IMR-90 (cell line): ENCODE results near the gene SYP. TPM values are rescaled to one million over a fixed set of nuclear protein-coding genes. Genes with fewer than 3 reads are reported as not detected.

ENCODE experiments used
- ATAC-seq: fragments of 200-7000 bp; cut with Tn5 transposase; 2 replicates; pipeline ENCODE4 v1.9.1; 2020; ENCODE audit warnings: low read depth, mild to moderate bottlenecking, moderate library complexity
- BruUV-seq: library from RNA; stranded (reverse); fragments of 400-500 nt; replicated peaks from 2 replicates; lab custom pipeline; 2021; lab: Mats Ljungman, UMichigan
- CTCF ChIA-PET: fragments of 300-600 bp; formaldehyde crosslinking; extraction: SDS; loops from one replicate; lab custom pipeline; 2021; ENCODE audit warnings: antibody characterized with exemption; lab: Yijun Ruan, JAX
- POLR2A ChIA-PET: fragments of 300-600 bp; sonication (Branson Sonifier 250); formaldehyde crosslinking; loops from one replicate; lab custom pipeline; 2022; ENCODE audit warnings: antibody characterized with exemption; ENCODE audit not compliant: unreplicated experiment; lab: Charles Lee
- DNase-seq: peaks from one replicate; pipeline ENCODE4 v3.0.0; 2013
- H2AFZ ChIP-seq: replicated peaks from 2 replicates; pipeline ENCODE3; 2013; ENCODE audit warnings: low read length, mild to moderate bottlenecking; ENCODE audit not compliant: poor library complexity
- H2AK5ac ChIP-seq: 2 replicates; pipeline ENCODE4 v1.6.1; 2013; ENCODE audit warnings: low read depth, low read length, inconsistent platforms
- H2AK9ac ChIP-seq: replicated peaks from 2 replicates; pipeline ENCODE3; 2013; ENCODE audit warnings: mild to moderate bottlenecking, low read depth, low read length, moderate library complexity; ENCODE audit not compliant: poor library complexity
- H2BK120ac ChIP-seq: 2 replicates; pipeline ENCODE4 v1.6.1; 2013; ENCODE audit warnings: low read depth, low read length, inconsistent platforms
- H2BK15ac ChIP-seq: 3 replicates; pipeline ENCODE4 v1.6.1; 2013; ENCODE audit warnings: low read depth, low read length, inconsistent platforms
- H2BK20ac ChIP-seq: 2 replicates; pipeline ENCODE4 v1.6.1; 2013; ENCODE audit warnings: low read depth, mild to moderate bottlenecking, inconsistent platforms, low read length, moderate library complexity
- H2BK5ac ChIP-seq: 2 replicates; pipeline ENCODE4 v1.6.1; 2013; ENCODE audit warnings: mild to moderate bottlenecking, low read depth, low read length, inconsistent platforms; ENCODE audit not compliant: poor library complexity, severe bottlenecking
- H3K14ac ChIP-seq: replicated peaks from 2 replicates; pipeline ENCODE4 v1.6.1; 2013; ENCODE audit warnings: low read depth, low read length, inconsistent platforms
- H3K18ac ChIP-seq: 2 replicates; pipeline ENCODE4 v1.6.1; 2013; ENCODE audit warnings: low read depth, low read length, control low read depth
- H3K23ac ChIP-seq: 2 replicates; pipeline ENCODE4 v1.6.1; 2013; ENCODE audit warnings: low read depth, low read length, inconsistent platforms
- H3K27ac ChIP-seq: 2 replicates; pipeline ENCODE4 v1.5.1; 2013; ENCODE audit warnings: mild to moderate bottlenecking, control low read depth, low read length; ENCODE audit not compliant: insufficient read depth
- H3K27me3 ChIP-seq: 2 replicates; pipeline ENCODE4 v1.6.1; 2013; ENCODE audit warnings: low read length; ENCODE audit not compliant: control insufficient read depth, insufficient read depth
- H3K36me3 ChIP-seq: 2 replicates; pipeline ENCODE4 v1.6.1; 2013; ENCODE audit warnings: low read length, mixed read lengths; ENCODE audit not compliant: control insufficient read depth, insufficient read depth
- H3K4ac ChIP-seq: 2 replicates; pipeline ENCODE4 v1.6.1; 2013; ENCODE audit warnings: low read depth, low read length, inconsistent platforms
- H3K4me1 ChIP-seq: 2 replicates; pipeline ENCODE4 v1.6.1; 2013; ENCODE audit warnings: low read length, mixed read lengths; ENCODE audit not compliant: control insufficient read depth, insufficient read depth
- H3K4me2 ChIP-seq: 2 replicates; pipeline ENCODE4 v1.6.1; 2013; ENCODE audit warnings: low read depth, mild to moderate bottlenecking, control low read depth, low read length, moderate library complexity
- H3K4me3 ChIP-seq: 2 replicates; pipeline ENCODE4 v1.5.1; 2013; ENCODE audit warnings: low read depth, mild to moderate bottlenecking, control low read depth, low read length, moderate library complexity; ENCODE audit not compliant: insufficient read depth
- H3K56ac ChIP-seq: 2 replicates; pipeline ENCODE4 v1.6.1; 2013; ENCODE audit warnings: low read length, inconsistent platforms; ENCODE audit not compliant: insufficient read depth; ENCODE audit errors: extremely low read depth
- H3K79me1 ChIP-seq, 2 experiments: 2 replicates each; pipeline ENCODE4 v1.6.1; 2013; ENCODE audit warnings: low read length in 2 of 2, inconsistent platforms in 1 of 2, low read depth in 1 of 2
- H3K9ac ChIP-seq: 2 replicates; pipeline ENCODE4 v1.6.1; 2013; ENCODE audit warnings: low read depth, low read length, control low read depth
- H3K9me1 ChIP-seq: 2 replicates; pipeline ENCODE4 v1.6.1; 2013; ENCODE audit warnings: low read length, inconsistent platforms; ENCODE audit not compliant: insufficient read depth
- H3K9me3 ChIP-seq: 2 replicates; pipeline ENCODE4 v1.6.1; 2013; ENCODE audit warnings: low read length; ENCODE audit not compliant: control insufficient read depth, insufficient read depth
- H4K20me1 ChIP-seq: 2 replicates; pipeline ENCODE4 v1.6.1; 2013; ENCODE audit warnings: low read length, inconsistent platforms; ENCODE audit not compliant: insufficient read depth
- H4K5ac ChIP-seq: 2 replicates; pipeline ENCODE4 v1.6.1; 2013; ENCODE audit warnings: mild to moderate bottlenecking, low read depth, low read length, control low read depth
- H4K8ac ChIP-seq, 2 experiments: 2 replicates each; pipeline ENCODE4 v1.6.1; 2013; ENCODE audit warnings: low read depth in 2 of 2, low read length in 2 of 2, control low read depth in 1 of 2, inconsistent platforms in 1 of 2
- H4K91ac ChIP-seq: 2 replicates; pipeline ENCODE4 v1.6.1; 2013; ENCODE audit warnings: low read depth, low read length, inconsistent platforms; ENCODE audit not compliant: insufficient read depth
- CTCF ChIP-seq: conservative IDR thresholded peaks from 2 replicates; pipeline ENCODE4 v1.5.1; 2012; ENCODE audit warnings: mild to moderate bottlenecking, low read depth, low read length, improper control_type of control experiment
- FOS ChIP-seq: fragments of 150-350 bp; IDR thresholded peaks from 2 replicates; pipeline ENCODE4 v1.6.1; 2016; ENCODE audit warnings: low read depth, low read length
- MAZ ChIP-seq: IDR thresholded peaks from 2 replicates; pipeline ENCODE4 v1.6.1; 2012; ENCODE audit warnings: low read depth, mild to moderate bottlenecking, low read length, improper control_type of control experiment, moderate library complexity, borderline replicate concordance
- MXI1 ChIP-seq: IDR thresholded peaks from 2 replicates; pipeline ENCODE4 v1.6.1; 2012; ENCODE audit warnings: low read depth, mild to moderate bottlenecking, low read length, moderate library complexity, borderline replicate concordance
- NFE2L2 ChIP-seq: fragments of 150-350 bp; IDR thresholded peaks from 2 replicates; pipeline ENCODE4 v1.6.1; 2016; ENCODE audit warnings: low read depth, mild to moderate bottlenecking, low read length
- POLR2A ChIP-seq: IDR thresholded peaks from 2 replicates; pipeline ENCODE4 v1.6.1; 2012; ENCODE audit warnings: mild to moderate bottlenecking, low read depth, low read length
- RAD21 ChIP-seq: IDR thresholded peaks from 2 replicates; pipeline ENCODE4 v1.6.1; 2012; ENCODE audit warnings: low read length, improper control_type of control experiment
- RCOR1 ChIP-seq: IDR thresholded peaks from 2 replicates; pipeline ENCODE4 v1.6.1; 2012; ENCODE audit warnings: mild to moderate bottlenecking, low read length, improper control_type of control experiment; ENCODE audit not compliant: insufficient replicate concordance
- RFX5 ChIP-seq: IDR thresholded peaks from 2 replicates; pipeline ENCODE4 v1.8.0; 2012; ENCODE audit warnings: low read depth, mild to moderate bottlenecking, low read length, moderate library complexity
- whole genome bisulfite sequencing, 2 experiments: methylation state at CpG; one replicate each; pipeline versions ENCODE4 v1.1.5 to v1.1.7; 2013; ENCODE audit warnings: missing lambda C conversion rate in 2 of 2; ENCODE audit not compliant: insufficient read length in 1 of 2; ENCODE audit errors: extremely low coverage in 2 of 2; 5-methylcytosine and 5-hydroxymethylcytosine counted together
- dilution Hi-C: fragments of 300-500 bp; cut with HindIII; formaldehyde crosslinking; loops from one replicate; pipeline ENCODE4 v1.14.3; 2018; ENCODE audit warnings: low sequenced_read_pairs; ENCODE audit not compliant: unreplicated experiment
- in situ Hi-C: fragments of 300-500 bp; cut with MboI; formaldehyde crosslinking; loops from 3 replicates; pipeline ENCODE4 v1.14.3; 2019; ENCODE audit warnings: low sequenced_read_pairs, inconsistent platforms, mixed read lengths
- intact Hi-C: fragments of 100-400 bp; cut with micrococcal nuclease; formaldehyde crosslinking; loops from 2 replicates; pipeline ENCODE4 v1.10.0; 2022
- polyA plus RNA-seq, 3 experiments: library from polyadenylated mRNA; depleted of rRNA; stranded (reverse); fragments of >200 nt; gene quantifications; 2 replicates each; pipeline ENCODE4 v1.2.3, GENCODE V29; 2012; ENCODE audit warnings: low replicate concordance in 1 of 3
- total RNA-seq: library from RNA; depleted of rRNA; stranded (reverse); fragments of >200 nt; gene quantifications from 2 replicates; pipeline ENCODE4 v1.2.3, GENCODE V29; 2012

The SYP gene
- total and polyA plus RNA-seq, 2 of the 4 experiments (the other 2 are of a cell fraction): under 0.01 to 0.05 TPM

GRCh38 chrX:49192722-49193328 lies 7.2 kb downstream of the SYP start:
- DNase-seq (peak; percentile 25), ATAC-seq (no peak)
- Histone ChIP-seq H3K27ac (no peak overlapping the region), H3K56ac (no peak overlapping the region), H3K18ac (no peak overlapping the region), H3K4ac (no peak overlapping the region), H2BK20ac (no peak overlapping the region), H4K91ac (no peak overlapping the region), H2AK9ac (no peak overlapping the region), H2BK15ac (no peak overlapping the region), H3K4me1 (no peaks in the 10 kb centered on the region), H2AFZ (no peak overlapping the region), H3K9ac (no peak overlapping the region), H4K5ac (no peak overlapping the region), H2AK5ac (no peak overlapping the region), H3K9me3 (no peaks in the 10 kb centered on the region), H3K79me1 (no peaks in the 10 kb centered on the region; a peak in 1 of 4 replicates), H4K20me1 (no peaks in the 10 kb centered on the region), H3K9me1 (no peaks in the 10 kb centered on the region), H3K14ac (no peak overlapping the region), H2BK120ac (no peak overlapping the region), H3K23ac (no peak overlapping the region), H3K27me3 (peaks cover 2% of the 10 kb centered on the region; the same call in 1 of the 2 replicates), H3K4me2 (no peak overlapping the region), H3K36me3 (no peaks in the 10 kb centered on the region), H2BK5ac (no peak overlapping the region), H4K8ac (no peak overlapping the region), H3K4me3 (no peak overlapping the region)
- WGBS, 2 experiments: 78% methylated on average over 6 of the region's 10 CpGs; no CpG with 5 or more reads in 1 of the 2 experiments
- intact Hi-C loops: loop anchor here (2.0 to 5.0 kb wide), 2 partner anchors 76 to 559 kb away; partner anchors contain the start of gene PPP1R3F
- BruUV-seq: no TSS peak
- ChIA-PET POLR2A (no interaction called here), CTCF (interaction anchor here (1.2 kb wide), 1 partner anchor 10 kb away, joined by 3 read pairs; no protein-coding TSS in a partner anchor)
- dilution Hi-C loops: no loop called here
- in situ Hi-C loops: no loop called here
- no peak for TF ChIP-seq POLR2A
- peak; percentile 31; the same call in 1 of the 2 replicates for TF ChIP-seq RAD21
- TF ChIP-seq FOS: no peak
- TF ChIP-seq NFE2L2: no peak
- peak; percentile 41 for TF ChIP-seq CTCF
- no peak for TF ChIP-seq RCOR1
- TF ChIP-seq MAZ: no peak
- no peak for TF ChIP-seq RFX5
- no peak for TF ChIP-seq MXI1
